H1 (cell line): ENCODE results near the gene PRODH2.

ENCODE experiments used
- BACH1 ChIP-seq: IDR thresholded peaks from 2 replicates; pipeline ENCODE4 v1.6.1; 2012; ENCODE audit warnings: low read length, improper control_type of control experiment
- CHD1 ChIP-seq: IDR thresholded peaks from 2 replicates; pipeline ENCODE4 v1.6.1; 2012; ENCODE audit warnings: low read depth, low read length, improper control_type of control experiment
- EP300 ChIP-seq, 2 experiments: IDR thresholded peaks; 1 replicate in 1 of 2; 2 replicates in 1 of 2; pipeline ENCODE4 v1.6.1; 2011 to 2012; ENCODE audit warnings: low read depth in 2 of 2, low read length in 2 of 2, mild to moderate bottlenecking in 2 of 2, borderline replicate concordance in 1 of 2, inconsistent platforms in 1 of 2, moderate library complexity in 1 of 2
- POLR2A ChIP-seq, 2 experiments: IDR thresholded peaks; 1 replicate in 1 of 2; 2 replicates in 1 of 2; pipeline ENCODE4 v1.6.1; 2011; ENCODE audit warnings: low read depth in 2 of 2, low read length in 2 of 2, mild to moderate bottlenecking in 2 of 2; ENCODE audit errors: control extremely low read depth in 1 of 2
- TEAD4 ChIP-seq: IDR thresholded peaks from 2 replicates; pipeline ENCODE4 v1.6.1; 2012; ENCODE audit warnings: low read depth, low read length, inconsistent platforms, mixed read lengths
- TF ChIP-seq, protein P1 (sequence below), 3 experiments: IDR thresholded peaks; 1 replicate in 2 of 3; 2 replicates in 1 of 3; pipeline versions ENCODE4 v1.5.1 to v1.6.1; 2011; ENCODE audit warnings: low read length in 3 of 3, mild to moderate bottlenecking in 3 of 3, inconsistent platforms in 2 of 3, low read depth in 1 of 3, moderate library complexity in 1 of 3; ENCODE audit not compliant: insufficient read depth in 1 of 3; ENCODE audit errors: control extremely low read depth in 1 of 3

DNA sequence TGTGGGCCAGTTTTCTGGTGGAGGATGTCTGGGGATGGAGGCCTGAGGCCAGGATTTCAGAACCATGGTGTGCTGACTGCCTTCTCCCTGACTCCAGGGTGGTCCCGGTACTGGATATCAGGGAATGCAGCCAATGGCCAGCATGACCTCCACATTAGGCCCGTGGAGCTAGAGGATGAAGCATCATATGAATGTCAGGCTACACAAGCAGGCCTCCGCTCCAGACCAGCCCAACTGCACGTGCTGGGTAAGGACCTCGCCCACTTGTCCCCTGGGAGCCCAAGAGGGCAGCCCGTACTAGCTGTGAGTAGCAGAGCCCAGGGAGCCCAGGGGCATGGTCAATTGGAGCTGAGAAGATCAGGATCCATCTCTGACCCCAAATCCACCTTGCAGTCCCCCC, 45.7 kb upstream of the PRODH2 start:
- TF ChIP-seq TEAD4 (no peak), EP300 (IDR thresholded peaks at IDR 0.05; ENCODE audit: borderline replicate concordance in 1 of 2, low read depth in 2 of 2, low read length in 2 of 2) (no peak), CHD1 (no peak), POLR2A (IDR thresholded peaks at IDR 0.05; ENCODE audit: control extremely low read depth in 1 of 2, low read depth in 2 of 2, low read length in 2 of 2) (no peak), BACH1 (no peak)
- TF ChIP-seq, protein P1, sequence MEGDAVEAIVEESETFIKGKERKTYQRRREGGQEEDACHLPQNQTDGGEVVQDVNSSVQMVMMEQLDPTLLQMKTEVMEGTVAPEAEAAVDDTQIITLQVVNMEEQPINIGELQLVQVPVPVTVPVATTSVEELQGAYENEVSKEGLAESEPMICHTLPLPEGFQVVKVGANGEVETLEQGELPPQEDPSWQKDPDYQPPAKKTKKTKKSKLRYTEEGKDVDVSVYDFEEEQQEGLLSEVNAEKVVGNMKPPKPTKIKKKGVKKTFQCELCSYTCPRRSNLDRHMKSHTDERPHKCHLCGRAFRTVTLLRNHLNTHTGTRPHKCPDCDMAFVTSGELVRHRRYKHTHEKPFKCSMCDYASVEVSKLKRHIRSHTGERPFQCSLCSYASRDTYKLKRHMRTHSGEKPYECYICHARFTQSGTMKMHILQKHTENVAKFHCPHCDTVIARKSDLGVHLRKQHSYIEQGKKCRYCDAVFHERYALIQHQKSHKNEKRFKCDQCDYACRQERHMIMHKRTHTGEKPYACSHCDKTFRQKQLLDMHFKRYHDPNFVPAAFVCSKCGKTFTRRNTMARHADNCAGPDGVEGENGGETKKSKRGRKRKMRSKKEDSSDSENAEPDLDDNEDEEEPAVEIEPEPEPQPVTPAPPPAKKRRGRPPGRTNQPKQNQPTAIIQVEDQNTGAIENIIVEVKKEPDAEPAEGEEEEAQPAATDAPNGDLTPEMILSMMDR (IDR thresholded peaks at IDR 0.05; ENCODE audit: control extremely low read depth in 1 of 3, insufficient read depth in 1 of 3, low read depth in 1 of 3, low read length in 3 of 3) = no peak
